ENCODE results near the gene LTF.

DNA sequence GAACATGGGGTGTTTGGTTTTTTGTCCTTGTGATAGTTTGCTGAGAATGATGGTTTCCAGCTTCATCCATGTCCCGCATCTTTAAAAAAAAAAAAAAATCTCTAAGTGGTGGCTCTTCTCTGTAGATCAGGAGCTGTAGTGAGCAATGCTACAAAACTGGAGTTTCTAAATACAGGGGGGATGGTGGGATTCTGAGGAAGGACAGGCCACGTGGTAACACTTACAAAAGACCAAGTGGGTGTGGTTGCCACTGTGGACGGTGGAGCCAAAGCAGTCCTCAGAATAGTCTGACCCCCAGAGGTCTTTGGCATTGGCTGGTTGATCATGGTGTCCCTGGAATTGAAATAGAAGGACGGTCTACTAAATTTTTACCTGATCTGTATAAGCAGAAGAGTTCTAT, 50.0 kb downstream of the LTF start:
- TF ChIP-seq, protein P1, sequence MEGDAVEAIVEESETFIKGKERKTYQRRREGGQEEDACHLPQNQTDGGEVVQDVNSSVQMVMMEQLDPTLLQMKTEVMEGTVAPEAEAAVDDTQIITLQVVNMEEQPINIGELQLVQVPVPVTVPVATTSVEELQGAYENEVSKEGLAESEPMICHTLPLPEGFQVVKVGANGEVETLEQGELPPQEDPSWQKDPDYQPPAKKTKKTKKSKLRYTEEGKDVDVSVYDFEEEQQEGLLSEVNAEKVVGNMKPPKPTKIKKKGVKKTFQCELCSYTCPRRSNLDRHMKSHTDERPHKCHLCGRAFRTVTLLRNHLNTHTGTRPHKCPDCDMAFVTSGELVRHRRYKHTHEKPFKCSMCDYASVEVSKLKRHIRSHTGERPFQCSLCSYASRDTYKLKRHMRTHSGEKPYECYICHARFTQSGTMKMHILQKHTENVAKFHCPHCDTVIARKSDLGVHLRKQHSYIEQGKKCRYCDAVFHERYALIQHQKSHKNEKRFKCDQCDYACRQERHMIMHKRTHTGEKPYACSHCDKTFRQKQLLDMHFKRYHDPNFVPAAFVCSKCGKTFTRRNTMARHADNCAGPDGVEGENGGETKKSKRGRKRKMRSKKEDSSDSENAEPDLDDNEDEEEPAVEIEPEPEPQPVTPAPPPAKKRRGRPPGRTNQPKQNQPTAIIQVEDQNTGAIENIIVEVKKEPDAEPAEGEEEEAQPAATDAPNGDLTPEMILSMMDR (IDR thresholded peaks at IDR 0.05; ENCODE audit: insufficient read depth, low read length), result no peak
- no peak for TF ChIP-seq POLR2AphosphoS5 (IDR thresholded peaks at IDR 0.05; ENCODE audit: low read depth)

Measured in HL-60 (cell line).